Uterus (tissue), 4 donors: ENCODE results near the gene DLGAP5. TPM values are rescaled to one million over a fixed set of nuclear protein-coding genes. Genes with fewer than 3 reads are reported as not detected.

Experiments
- DNase-seq, 2 donors: peaks; one replicate each; pipeline ENCODE4 v3.0.0-alpha.2; 2019 to 2020
- H3K27ac ChIP-seq, 2 donors: fragments of 200-600 bp; sonication (generic); 1 replicate in 1 of 2; 2 replicates in 1 of 2; pipeline ENCODE4 v1.5.1; 2016 to 2018
- H3K27me3 ChIP-seq, 2 donors: fragments of 200-600 bp; sonication (generic); one replicate each; pipeline ENCODE4 v1.5.1; 2018 to 2019; ENCODE audit warnings: control low read depth in 1 of 2
- H3K36me3 ChIP-seq, 2 donors: fragments of 200-600 bp; sonication (generic); one replicate each; pipeline ENCODE4 v1.5.1; 2019; ENCODE audit warnings: control low read depth in 1 of 2
- H3K4me1 ChIP-seq, 2 donors: fragments of 200-600 bp; sonication (generic); one replicate each; pipeline ENCODE4 v1.5.1; 2018 to 2019; ENCODE audit warnings: control low read depth in 1 of 2
- H3K4me3 ChIP-seq, 2 donors: fragments of 200-600 bp; sonication (generic); 1 replicate in 1 of 2; 2 replicates in 1 of 2; pipeline ENCODE4 v1.5.1; 2018 to 2019; ENCODE audit warnings: mild to moderate bottlenecking in 1 of 2
- H3K9me3 ChIP-seq, 2 donors: fragments of 200-600 bp; sonication (generic); one replicate each; pipeline ENCODE4 v1.5.1; 2019; ENCODE audit warnings: control low read depth in 1 of 2
- CTCF ChIP-seq, 4 experiments: fragments of 200-600 bp in 2 of 4; fragments of 450-650 bp in 2 of 4; sonication (generic) in 2 of 4; IDR thresholded peaks; one replicate each; pipeline ENCODE4 v1.5.1; 2016 to 2019; ENCODE audit warnings: antibody characterized with exemption in 4 of 4, mild to moderate bottlenecking in 2 of 4, moderate library complexity in 1 of 4
- POLR2A ChIP-seq, 2 donors: fragments of 450-650 bp; IDR thresholded peaks; one replicate each; pipeline ENCODE4 v1.6.1; 2016; ENCODE audit warnings: antibody characterized with exemption in 2 of 2, mild to moderate bottlenecking in 1 of 2, moderate library complexity in 1 of 2
- intact Hi-C: fragments of 100-400 bp; cut with DNase I; formaldehyde crosslinking; loops from one replicate; pipeline ENCODE4 v1.15.1; 2023; ENCODE audit warnings: low total_unique reads
- total RNA-seq, 4 donors: library from RNA; depleted of rRNA in 3 of 4; stranded (reverse); fragments of >200 nt in 3 of 4; gene quantifications; one replicate each; pipeline versions ENCODE4 v1.1.0 to v1.2.4, GENCODE V29; 2014 to 2023
- donor health status: DM: yes; HTN: yes; CAD: no.

The DLGAP5 gene
- total RNA-seq, 4 donors from 2014 or later = 0.29 to 22.1 TPM; not detected in 2

GRCh38 chr14:55220230-55220629 is 28.8 kb upstream of the DLGAP5 start:
- intact Hi-C loops = no loop called here
- no peak for DNase-seq
- TF ChIP-seq POLR2A (IDR thresholded peaks at IDR 0.05) (no peak), CTCF (IDR thresholded peaks at IDR 0.05) (no peak)

GRCh38 chr14:55212634-55213033 is 21.2 kb upstream of the DLGAP5 start:
- no peak for DNase-seq
- H3K4me1 ChIP-seq = no peaks in the 10 kb centered on the region
- no peak overlapping the region for H3K4me3 ChIP-seq
- TF ChIP-seq POLR2A (IDR thresholded peaks at IDR 0.05) = no peak
- no peak for TF ChIP-seq CTCF (IDR thresholded peaks at IDR 0.05)
- H3K36me3 ChIP-seq = no peaks in the 10 kb centered on the region
- no peaks in the 10 kb centered on the region for H3K27me3 ChIP-seq
- H3K9me3 ChIP-seq = no peaks in the 10 kb centered on the region
- intact Hi-C loops = no loop called here
- no peak overlapping the region for H3K27ac ChIP-seq

More at GRCh38 chr14:55220230-55220629, 28.8 kb upstream of the DLGAP5 start:
- Histone ChIP-seq H3K27ac (no peak overlapping the region), H3K4me3 (no peak overlapping the region), H3K9me3 (no peaks in the 10 kb centered on the region), H3K36me3 (no peaks in the 10 kb centered on the region), H3K27me3 (no peaks in the 10 kb centered on the region), H3K4me1 (no peaks in the 10 kb centered on the region)

- Histone ChIP-seq H3K9me3 (no peaks in the 10 kb centered on the region), H3K4me3 (no peak overlapping the region), H3K4me1 (no peaks in the 10 kb centered on the region), H3K27me3 (no peaks in the 10 kb centered on the region), H3K27ac (no peak overlapping the region), H3K36me3 (no peaks in the 10 kb centered on the region)
- TF ChIP-seq POLR2A (IDR thresholded peaks at IDR 0.05) = no peak
- no peak for TF ChIP-seq CTCF (IDR thresholded peaks at IDR 0.05)
- intact Hi-C loops = no loop called here
- DNase-seq = no peak
These were observed 16.4 kb upstream of the DLGAP5 start for GRCh38 chr14:55207832-55208231.

GRCh38 chr14:55206175-55206693 is 14.8 kb upstream of the DLGAP5 start:
- Histone ChIP-seq H3K27me3 (no peaks in the 10 kb centered on the region), H3K9me3 (no peaks in the 10 kb centered on the region), H3K4me1 (no peaks in the 10 kb centered on the region), H3K4me3 (no peak overlapping the region), H3K27ac (no peak overlapping the region), H3K36me3 (no peaks in the 10 kb centered on the region)
- TF ChIP-seq CTCF (IDR thresholded peaks at IDR 0.05) (no peak), POLR2A (IDR thresholded peaks at IDR 0.05) (no peak)
- DNase-seq = no peak
- intact Hi-C loops = no loop called here

- Histone ChIP-seq H3K27me3 (no peaks in the 10 kb centered on the region), H3K9me3 (no peaks in the 10 kb centered on the region), H3K36me3 (no peaks in the 10 kb centered on the region), H3K4me1 (no peaks in the 10 kb centered on the region), H3K4me3 (no peak overlapping the region), H3K27ac (no peak overlapping the region)
- DNase-seq = no peak
- intact Hi-C loops = no loop called here
- TF ChIP-seq CTCF (IDR thresholded peaks at IDR 0.05) (no peak), POLR2A (IDR thresholded peaks at IDR 0.05) (no peak)
These were observed 10.1 kb upstream of the DLGAP5 start for GRCh38 chr14:55201219-55202101.
